ENCODE data around the gene CSNK1E. TPM values are rescaled to one million over a fixed set of nuclear protein-coding genes. Genes with fewer than 3 reads are reported as not detected.
A peak's percentile ranks its signal among the peaks of the same experiment; 100 is the strongest.

Gene CSNK1E
- total and polyA plus RNA-seq, 4 donors: 87.2 to 121 (median 112) TPM

DNA sequence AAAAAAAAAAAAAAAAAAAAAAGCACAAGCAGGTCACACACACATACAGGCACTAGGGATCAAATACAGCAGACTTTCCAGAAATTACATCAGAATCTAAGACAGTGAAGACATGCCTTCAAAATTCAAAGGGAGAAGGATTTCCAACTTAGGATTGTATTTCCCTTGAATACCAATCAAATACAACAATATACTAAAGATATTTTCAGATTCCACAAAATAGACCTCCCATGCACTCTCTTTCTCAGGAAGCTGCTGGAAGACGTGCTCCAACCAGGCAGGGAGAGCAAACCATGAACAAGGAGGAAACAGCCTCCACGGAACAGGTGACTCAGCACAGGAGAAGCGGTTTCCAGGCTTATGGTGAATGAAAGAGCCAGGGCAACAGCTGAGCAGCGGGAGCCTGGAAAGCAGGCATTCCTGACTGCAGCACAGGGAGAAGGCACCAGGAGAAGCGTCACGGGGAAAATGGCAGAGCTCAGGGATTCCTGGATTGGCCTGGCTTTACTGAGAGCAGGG, 76.4 kb downstream of the CSNK1E start:
- Histone ChIP-seq H3K4me3 (no peak overlapping the region), H3K4me1 (ENCODE audit: control insufficient read depth in 5 of 5, insufficient read depth in 5 of 5, low read length in 5 of 5) (peaks cover 4 to 37% (median 25%) of the 10 kb centered on the region in 5 donors), H3K27ac (ENCODE audit: low read depth in 1 of 2, low read length in 1 of 2) (peak overlapping the region in 1 of 2 donors; percentile 79), H3K27me3 (ENCODE audit: control insufficient read depth in 3 of 3, insufficient read depth in 3 of 3, low read length in 2 of 3) (no peaks in the 10 kb centered on the region), H3K9ac (ENCODE audit: insufficient read depth in 1 of 2, low read length in 2 of 2) (no peak overlapping the region), H3K9me3 (ENCODE audit: control insufficient read depth in 4 of 4, insufficient read depth in 3 of 4, low read length in 3 of 4) (no peaks in the 10 kb centered on the region), H3K36me3 (ENCODE audit: control insufficient read depth in 4 of 4, insufficient read depth in 4 of 4, low read length in 4 of 4) (peaks cover 0 to 32% (median 1%) of the 10 kb centered on the region in 4 donors)
- WGBS, 2 donors: 59 to 72% methylated on average over 6 of the region's 6 CpGs
- DNase-seq: peak in 1 of 3 donors; percentile 21
- no peak for ATAC-seq (ENCODE audit: insufficient read depth, low FRiP score)
- TF ChIP-seq, protein P1, sequence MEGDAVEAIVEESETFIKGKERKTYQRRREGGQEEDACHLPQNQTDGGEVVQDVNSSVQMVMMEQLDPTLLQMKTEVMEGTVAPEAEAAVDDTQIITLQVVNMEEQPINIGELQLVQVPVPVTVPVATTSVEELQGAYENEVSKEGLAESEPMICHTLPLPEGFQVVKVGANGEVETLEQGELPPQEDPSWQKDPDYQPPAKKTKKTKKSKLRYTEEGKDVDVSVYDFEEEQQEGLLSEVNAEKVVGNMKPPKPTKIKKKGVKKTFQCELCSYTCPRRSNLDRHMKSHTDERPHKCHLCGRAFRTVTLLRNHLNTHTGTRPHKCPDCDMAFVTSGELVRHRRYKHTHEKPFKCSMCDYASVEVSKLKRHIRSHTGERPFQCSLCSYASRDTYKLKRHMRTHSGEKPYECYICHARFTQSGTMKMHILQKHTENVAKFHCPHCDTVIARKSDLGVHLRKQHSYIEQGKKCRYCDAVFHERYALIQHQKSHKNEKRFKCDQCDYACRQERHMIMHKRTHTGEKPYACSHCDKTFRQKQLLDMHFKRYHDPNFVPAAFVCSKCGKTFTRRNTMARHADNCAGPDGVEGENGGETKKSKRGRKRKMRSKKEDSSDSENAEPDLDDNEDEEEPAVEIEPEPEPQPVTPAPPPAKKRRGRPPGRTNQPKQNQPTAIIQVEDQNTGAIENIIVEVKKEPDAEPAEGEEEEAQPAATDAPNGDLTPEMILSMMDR (IDR thresholded peaks at IDR 0.05; ENCODE audit: control extremely low read depth, extremely low read depth): no peak

Small RNA genes within 50 kb of the gene (small RNA-seq; reads per million reads assigned to genes)
- not detected for gene RF00017 (ENCODE audit: low replicate concordance)

Other genes with a start within 250 kb of the CSNK1E start
- under 1 TPM in 1 of 2 donors, not detected in 1; 0.64 TPM for gene SLC16A8, start 233.2 kb downstream of the CSNK1E start, total RNA-seq
- gene SLC16A8, start 233.2 kb downstream of the CSNK1E start, polyA plus RNA-seq: under 1 TPM; 0.32 to 0.39 TPM
- under 1 TPM; 0.17 to 0.49 TPM for gene BAIAP2L2, start 206.7 kb downstream of the CSNK1E start, total RNA-seq
- gene BAIAP2L2, start 206.7 kb downstream of the CSNK1E start, polyA plus RNA-seq: 1 to 10 TPM in 1 of 2 donors, under 1 TPM in 1; 0.44 to 1.0 TPM
- gene PLA2G6, start 135.6 kb downstream of the CSNK1E start, total RNA-seq: 10 to 100 TPM; 36.8 to 73.5 TPM
- 10 to 100 TPM; 11.9 to 37.8 TPM for gene PLA2G6, start 135.6 kb downstream of the CSNK1E start, polyA plus RNA-seq
- gene MAFF, start 115.4 kb downstream of the CSNK1E start, total RNA-seq: 10 to 100 TPM; 30.0 to 43.9 TPM
- 10 to 100 TPM; 36.3 to 57.8 TPM for gene MAFF, start 115.4 kb downstream of the CSNK1E start, polyA plus RNA-seq
- 10 to 100 TPM; 39.9 to 82.4 TPM for gene TMEM184B, start 44.4 kb downstream of the CSNK1E start, total RNA-seq
- 10 to 100 TPM; 26.3 to 39.9 TPM for gene TMEM184B, start 44.4 kb downstream of the CSNK1E start, polyA plus RNA-seq
- not detected for gene KCNJ4, start 137.8 kb upstream of the CSNK1E start, total RNA-seq
- not detected for gene KCNJ4, start 137.8 kb upstream of the CSNK1E start, polyA plus RNA-seq
- gene KDELR3, start 150.7 kb upstream of the CSNK1E start, total RNA-seq: 10 to 100 TPM in 1 of 2 donors, 1 to 10 TPM in 1; 4.4 to 16.4 TPM
- 1 to 10 TPM; 8.2 to 9.3 TPM for gene KDELR3, start 150.7 kb upstream of the CSNK1E start, polyA plus RNA-seq
- gene DDX17, start 188.9 kb upstream of the CSNK1E start, total RNA-seq: 1,000 to 10,000 TPM in 1 of 2 donors, 100 to 1,000 TPM in 1; 373 to 1,771 TPM
- 100 to 1,000 TPM; 141 to 151 TPM for gene DDX17, start 188.9 kb upstream of the CSNK1E start, polyA plus RNA-seq